Hematopoietic multipotent progenitor cell treated with erythropoietin and hydrocortisone succinate and interleukin-3 and kit ligand, for 4 days (in vitro differentiated cells): ENCODE results near the gene SPNS3.

Source experiments
- DNase-seq: peaks from one replicate; pipeline ENCODE4 v3.0.0-alpha.2; 2015

SPNS3 gene

DNA sequence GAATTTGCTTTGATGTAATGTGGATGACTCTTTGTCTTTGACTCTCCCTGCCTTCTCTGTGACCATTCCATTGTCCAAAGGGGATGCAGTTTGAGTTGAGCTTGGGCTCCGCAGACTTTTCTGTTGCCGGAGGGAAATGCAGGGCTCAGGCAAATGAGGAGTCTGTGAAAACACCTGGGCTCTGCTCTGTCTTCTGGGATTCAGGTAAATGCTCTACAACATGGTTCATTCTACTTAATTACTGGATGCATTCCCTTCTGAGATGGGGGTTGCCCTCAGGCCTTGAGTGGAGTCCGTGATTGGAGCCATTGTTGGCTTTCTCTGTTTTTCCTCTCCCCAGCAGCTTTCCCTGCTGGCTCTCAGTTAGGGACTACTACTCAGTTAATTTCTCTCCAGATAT is 38.5 kb downstream of the SPNS3 start:
- no peak for DNase-seq

DNA sequence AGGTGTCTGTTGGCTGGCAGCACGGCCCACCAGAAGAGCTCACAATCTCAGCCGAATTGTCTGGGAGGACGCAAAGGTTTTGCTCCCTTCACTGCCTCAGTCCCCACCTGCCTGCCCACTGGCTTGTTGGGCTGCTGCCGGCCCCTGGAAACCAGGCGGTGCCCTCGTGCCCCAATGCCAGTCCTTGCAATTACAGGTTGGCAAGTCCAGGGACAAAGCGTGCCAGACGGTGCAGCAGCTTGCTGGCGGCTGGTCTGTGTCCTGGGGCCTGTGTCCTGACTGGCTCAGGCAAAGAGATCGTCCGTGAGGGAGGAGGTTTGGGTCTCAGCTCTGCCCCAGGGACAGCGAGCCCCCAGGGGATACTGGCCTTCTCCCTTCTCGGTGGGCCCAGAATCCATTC is 40.4 kb downstream of the SPNS3 start:
- DNase-seq, result no peak

DNA sequence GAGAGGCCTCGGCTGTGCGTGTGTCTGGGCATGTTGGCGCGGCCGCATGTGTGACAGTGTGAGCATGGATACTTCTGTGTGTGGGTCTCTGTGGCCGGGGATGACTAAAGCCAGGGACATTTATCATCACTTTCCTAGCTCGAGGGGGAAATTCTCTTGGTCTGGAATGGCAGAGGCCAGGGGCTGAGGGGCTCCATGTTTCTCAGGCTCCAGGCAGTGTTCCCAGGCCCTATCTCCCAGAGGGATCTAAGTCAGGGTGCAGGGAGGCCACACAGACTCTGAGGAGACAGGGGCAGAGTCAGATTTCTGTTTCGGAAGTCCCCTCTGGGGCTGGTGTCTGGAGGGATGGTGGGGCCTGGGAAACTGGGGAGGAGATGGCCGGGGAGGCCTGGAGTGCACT is 41.3 kb downstream of the SPNS3 start:
- no peak for DNase-seq

- DNase-seq, result no peak
Measured at GRCh38 chr17:4475463-4475862, 41.7 kb downstream of the SPNS3 start.

GRCh38 chr17:4476017-4476416 is 42.3 kb downstream of the SPNS3 start:
- no peak for DNase-seq

DNA sequence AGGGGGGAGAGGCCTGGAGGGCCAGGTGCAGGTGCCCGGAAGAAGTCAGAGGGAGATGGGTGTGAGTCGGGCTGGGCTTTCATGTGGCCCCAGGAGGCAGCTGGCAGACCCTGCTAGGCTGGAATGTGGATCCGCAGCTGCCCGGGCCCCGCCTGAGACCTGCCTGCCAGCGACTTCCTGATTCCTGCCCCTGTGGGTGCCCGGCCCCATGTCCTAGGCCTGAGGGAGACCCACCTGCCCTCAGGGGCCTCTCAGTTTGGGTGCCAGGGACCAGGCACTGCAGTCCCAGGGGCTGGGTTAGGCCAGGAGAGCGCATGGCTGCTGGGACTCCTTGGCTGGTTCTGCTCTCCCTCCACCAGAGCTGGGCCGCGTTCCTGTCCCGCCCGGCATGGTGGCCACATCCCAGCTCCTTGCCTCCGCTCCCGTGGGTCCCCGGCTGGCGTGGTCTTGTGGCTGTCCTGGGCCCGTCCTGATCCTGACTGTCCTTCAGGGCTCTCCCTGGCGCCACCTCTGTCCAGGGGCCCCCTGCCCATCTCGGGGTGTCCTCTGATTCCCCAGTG is 42.9 kb downstream of the SPNS3 start:
- no peak for DNase-seq

- no peak for DNase-seq
Measured at GRCh38 chr17:4477255-4477791, 43.6 kb downstream of the SPNS3 start.

GRCh38 chr17:4478318-4478830 is 44.6 kb downstream of the SPNS3 start:
- no peak for DNase-seq

DNA sequence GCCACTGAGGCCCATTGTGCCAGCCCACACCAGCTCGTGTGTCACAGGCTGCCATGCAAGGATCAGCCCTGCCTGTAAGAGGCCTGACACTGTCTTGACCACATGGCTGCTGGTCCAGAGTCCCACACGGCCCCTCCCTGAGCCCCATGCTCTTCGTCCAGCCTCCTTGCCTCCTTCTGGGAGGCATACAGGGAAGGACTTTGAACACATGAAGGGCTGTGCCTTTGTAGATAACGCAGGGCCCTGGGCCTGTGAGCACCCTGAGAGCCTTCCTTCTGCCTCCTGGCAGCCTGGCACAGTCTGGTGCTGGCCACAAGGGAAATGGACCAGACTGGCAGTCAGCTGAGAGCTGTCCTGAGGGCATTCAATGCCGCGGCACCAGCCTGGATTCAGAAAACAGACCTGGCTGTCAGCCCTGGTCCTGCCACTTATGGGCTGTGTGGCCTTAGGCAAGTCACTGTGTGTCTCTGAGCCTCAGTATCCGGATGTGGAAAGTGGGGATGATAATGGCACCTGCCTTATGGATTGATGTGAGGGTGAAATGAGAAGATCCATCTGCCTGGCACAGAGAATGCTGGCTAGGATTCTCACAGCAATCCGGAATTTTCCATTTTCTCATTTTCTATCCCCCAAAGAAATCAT is 45.7 kb downstream of the SPNS3 start:
- DNase-seq, result no peak

DNA sequence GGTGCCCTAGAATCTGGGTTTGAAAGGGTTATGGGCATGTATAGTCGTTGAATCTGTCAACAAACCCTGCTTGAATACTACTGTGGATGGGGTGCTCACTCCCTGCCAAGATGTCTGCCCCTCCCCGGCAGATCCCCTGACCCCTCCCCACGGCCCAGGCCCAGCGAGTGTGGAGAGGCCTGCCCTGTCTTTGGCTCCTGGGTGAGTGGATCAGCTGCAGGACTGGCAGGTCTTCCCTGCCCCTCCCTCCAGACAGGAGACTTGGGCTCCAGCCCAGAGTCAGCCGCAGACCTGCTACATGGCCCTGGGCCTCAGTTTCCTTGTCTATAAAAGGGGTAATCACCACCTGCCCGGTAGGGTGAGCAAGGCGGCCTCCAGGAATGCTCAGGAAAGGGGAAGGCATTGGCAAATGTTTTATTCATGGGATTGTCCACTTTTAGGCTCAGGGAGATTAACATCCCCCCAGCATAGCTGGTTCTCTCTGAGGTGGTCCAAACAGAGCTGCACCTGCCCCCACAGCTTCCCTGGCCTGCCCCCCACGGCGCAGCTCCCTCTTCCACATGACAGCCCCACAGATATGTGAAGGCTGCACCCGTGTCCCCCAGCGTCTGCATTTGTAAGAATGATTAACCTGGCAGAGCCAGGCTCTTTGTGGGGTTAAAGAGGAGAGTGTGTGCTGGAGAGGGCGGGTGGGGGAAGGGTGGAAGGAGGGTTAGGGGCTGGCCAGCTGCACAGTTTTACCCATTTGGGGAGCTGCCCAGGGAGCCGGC is 46.4 kb downstream of the SPNS3 start:
- DNase-seq, result no peak

DNA sequence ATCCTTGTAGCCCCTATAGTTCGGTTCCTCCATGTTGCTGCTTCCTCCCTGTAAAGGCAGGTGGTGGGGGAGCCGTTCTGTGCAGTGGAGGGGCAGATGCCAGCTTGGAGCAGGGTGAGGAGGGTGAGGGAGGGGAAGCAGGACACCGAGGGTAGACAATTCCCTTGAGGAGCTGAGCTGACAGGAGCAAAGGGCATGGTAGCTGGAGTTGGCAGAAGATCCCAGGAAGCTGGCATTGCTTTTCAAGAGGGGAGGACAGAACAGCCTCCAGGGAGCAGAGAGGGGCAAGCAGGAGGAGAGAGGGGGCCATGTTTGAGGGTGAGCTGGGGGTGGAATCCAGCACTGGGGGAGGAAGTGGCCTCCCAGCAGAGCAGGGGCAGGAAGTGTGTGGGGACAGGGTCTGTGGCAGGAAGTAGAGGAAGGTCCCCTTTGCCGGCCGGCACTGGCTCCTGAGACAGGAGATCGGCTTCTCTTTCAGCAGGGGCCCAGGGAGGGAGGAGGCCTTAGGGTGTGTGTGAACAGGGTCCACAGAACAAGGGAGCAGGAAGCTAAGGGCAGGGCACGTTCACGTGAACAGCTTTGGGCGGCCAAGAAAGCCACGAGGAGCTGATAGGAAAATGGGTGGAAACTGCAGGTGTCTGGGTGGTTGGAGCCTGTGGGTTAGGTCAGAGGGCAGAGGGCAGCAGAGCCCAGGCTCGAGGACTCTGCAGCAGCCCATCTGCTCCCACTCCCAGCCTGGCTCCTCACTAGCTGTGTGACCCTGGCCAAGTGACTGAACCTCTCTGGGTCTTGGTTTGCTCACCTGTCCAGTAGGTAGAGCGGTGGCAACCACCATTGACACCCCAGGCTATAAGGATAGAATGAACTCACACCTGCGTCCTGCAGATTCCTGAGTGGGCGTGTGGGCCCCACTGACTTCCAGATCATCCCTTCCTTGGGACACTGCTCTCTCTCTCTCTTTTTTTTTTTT is 47.5 kb downstream of the SPNS3 start:
- peak; percentile 78 for DNase-seq

DNA sequence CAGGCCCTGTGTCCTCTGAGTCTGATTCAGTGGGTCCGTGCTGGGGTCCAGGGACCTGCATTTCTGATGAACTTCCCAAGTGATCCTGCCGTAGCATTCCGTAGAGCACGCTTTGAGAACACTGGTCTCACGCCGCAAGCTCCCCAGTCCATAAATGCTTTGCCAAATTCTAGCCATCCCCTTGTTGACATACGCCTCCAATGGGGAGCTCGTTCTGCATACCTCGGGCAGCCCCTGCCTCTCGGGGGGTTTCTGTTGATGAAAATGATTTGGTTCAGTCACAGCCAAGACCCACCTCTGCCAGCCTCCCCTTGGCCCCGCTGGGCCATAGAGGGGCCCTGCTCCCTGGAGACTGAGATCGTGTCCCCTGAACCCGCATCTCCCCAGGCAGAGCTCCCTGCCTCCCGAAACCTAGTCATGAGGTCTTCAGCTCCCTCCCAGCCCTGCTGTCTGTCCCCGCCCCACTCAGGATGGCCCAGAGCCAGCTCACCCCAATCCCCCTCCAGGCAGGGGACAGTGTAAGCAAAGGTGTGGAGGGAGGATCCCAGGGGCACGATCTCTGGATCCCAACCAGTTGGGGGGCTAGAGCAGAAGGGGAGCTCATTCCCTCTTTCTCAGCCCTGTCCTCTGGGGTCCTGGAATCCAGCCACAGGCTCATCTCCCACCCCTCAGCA is 48.7 kb downstream of the SPNS3 start:
- no peak for DNase-seq

- no peak for DNase-seq
Measured at GRCh38 chr17:4483012-4483840, 49.5 kb downstream of the SPNS3 start.

DNA sequence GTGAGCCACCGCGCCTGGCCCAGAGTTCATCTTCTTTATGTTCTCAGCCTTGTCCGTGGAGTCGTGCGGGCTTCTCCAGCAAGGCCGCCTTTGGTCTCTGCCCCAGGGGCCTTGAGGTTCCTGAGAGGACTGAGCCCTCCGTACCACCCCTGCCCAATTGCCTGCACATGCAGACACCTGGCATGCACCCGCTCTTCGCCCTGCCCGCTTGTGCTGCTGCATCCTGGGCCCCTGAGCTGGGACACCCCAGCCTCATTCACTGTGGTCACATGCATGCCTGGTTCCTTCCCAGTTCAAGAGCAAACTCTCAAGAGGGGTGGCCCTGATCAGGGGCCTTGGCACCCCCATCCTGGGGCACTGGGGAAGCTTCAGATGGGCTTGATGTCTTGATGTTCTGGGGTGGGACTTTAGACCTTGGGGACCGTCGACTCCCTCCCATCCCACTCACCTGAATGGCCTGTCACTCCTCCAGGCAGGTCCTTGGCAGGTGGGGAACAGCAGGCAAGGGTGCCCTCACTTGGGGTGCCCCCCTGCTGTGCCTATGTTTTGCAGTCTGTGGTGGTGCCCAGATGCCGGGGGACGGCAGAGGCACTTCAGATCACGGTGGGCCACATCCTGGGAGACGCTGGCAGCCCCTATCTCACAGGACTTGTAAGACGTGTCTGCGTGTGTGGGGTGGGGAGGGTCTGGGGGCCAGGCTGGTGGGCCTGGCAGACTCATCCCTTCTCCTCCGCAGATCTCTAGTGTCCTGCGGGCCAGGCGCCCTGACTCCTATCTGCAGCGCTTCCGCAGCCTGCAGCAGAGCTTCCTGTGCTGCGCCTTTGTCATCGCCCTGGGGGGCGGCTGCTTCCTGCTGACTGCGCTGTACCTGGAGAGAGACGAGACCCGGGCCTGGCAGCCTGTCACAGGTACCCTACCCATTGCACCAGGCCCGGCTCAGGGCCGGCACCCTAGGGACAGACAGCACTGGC is 52.2 kb downstream of the SPNS3 start:
- peak; percentile 61 for DNase-seq

DNA sequence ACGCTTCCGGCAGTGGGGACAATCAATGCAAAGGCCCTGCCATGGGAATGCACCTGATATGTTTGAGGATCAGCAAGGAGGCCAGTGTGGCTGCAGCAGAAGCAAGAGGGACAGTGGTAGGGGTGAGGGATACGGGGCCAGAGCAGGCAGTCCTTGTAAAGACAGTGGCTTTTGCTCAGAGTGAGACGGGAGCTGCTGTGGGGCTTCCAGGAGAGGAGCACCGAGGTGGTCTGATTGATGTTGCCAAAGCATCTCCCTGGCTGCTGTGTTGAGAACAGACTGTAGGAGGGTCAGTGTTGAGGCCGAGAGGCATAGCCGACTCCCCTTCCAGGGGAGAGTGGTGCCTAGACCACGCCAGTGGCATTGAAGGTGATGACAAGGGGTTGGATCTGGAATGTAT is 53.6 kb downstream of the SPNS3 start:
- no peak for DNase-seq

DNA sequence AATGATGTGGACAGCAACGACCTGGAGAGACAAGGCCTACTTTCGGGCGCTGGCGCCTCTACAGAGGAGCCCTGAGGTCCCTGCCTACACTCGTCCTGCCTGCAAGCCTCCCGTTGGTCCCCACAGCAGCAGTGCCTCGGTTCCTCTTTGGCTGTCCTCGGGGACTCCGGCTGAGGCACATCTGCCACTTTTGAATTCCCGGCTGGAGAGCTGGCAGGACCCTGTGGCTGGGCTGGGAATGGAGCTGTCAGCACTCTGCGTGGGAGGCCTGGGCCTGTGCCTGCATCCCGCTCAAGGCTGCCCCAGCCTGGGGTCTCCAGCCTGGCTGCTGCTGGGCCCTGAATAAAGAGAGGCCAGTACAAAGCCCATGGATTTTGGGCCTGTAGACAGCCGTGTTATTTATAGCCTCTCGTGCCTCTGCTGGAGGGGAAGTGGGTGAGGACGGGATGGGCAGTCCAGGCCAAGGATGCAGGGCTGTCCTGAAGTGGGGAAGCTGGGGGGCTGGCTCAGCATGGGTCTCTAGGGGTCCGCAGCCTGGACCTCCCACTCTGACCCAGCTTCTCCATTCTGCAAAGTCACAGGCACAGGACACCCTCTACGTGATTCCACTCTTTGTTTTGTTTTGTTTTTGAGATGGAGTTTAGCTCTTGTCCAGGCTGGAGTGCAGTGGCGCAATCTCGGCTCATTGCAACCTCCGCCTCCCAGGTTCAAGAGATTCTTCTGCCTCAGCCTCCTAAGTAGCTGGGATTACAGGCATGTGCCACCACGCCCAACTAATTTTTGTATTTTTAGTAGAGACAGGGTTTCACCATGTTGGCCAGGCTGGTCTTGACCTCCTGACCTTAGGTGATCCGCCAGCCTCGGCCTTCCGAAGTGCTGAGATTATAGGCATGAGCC is 54.3 kb downstream of the SPNS3 start:
- DNase-seq, result no peak

DNA sequence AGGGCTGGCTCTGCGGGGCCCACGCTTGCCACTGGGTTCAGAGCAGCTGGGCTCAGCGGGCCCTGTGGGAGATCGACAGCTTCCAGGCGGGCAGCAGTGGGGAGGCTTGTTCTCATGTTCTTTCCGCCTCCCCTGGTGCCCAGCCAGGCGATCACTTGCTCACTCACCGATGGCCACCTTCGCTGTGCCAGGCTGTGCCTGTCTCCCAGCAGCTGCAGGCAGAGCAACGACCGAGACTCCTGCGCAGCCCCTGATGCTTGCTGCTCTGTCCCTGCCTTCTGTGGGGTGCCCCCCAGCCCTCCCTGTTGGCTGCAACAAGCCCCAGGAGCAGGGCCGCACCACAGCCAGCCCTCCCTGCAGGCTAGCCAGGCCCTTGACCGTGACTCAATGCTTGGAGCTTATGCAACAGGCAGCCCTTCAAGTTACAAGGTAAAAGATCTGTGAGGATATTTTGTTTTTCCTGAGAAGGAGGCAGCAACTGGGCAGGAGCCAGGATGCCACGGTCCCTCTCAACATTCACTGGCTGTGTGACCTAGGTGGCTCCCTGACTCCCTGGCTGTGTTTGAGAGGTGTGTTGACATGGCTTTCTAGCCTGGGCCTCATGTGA is 55.4 kb downstream of the SPNS3 start:
- no peak for DNase-seq

DNA sequence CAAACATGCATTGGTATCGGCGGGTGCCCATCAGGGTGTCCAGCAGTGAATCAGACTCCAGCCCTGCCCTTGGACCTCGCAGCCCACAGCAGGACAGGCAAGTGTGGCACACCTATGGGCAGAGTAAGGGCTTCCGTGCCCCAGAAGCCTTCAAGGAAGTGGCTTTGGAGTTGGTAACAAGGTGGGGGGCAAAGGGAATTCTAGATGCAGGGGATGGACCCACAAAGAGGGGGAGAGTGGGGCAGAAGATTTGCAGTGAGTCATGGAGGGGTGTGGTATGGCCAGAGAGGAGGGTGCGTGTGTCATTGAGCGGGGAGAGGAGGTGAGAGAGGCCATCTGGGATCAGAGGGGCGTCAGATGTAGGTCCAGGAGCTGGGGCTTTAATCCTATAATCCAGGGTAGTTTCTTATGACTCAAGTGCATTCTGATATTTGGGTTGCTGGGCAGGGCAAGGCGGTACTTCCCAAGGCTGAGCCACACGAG is 56.4 kb downstream of the SPNS3 start:
- DNase-seq, result no peak
